Chondrocyte (in vitro differentiated cells): ENCODE results near the gene LRFN2. TPM values are rescaled to one million over a fixed set of nuclear protein-coding genes. Genes with fewer than 3 reads are reported as not detected.

Experiments used
- DNase-seq: peaks from one replicate; pipeline ENCODE4 v3.0.0; 2021; ENCODE audit warnings: mixed read lengths, low spot score
- H3K27ac Mint-ChIP-seq: one replicate; pipeline ENCODE4 v1.8.0; 2021; ENCODE audit warnings: mild to moderate bottlenecking, moderate library complexity, mixed read lengths; ENCODE audit not compliant: unreplicated experiment
- H3K27me3 Mint-ChIP-seq: 2 replicates; pipeline ENCODE4 v1.8.0; 2021; ENCODE audit warnings: low read depth, mixed read lengths
- H3K36me3 Mint-ChIP-seq: 2 replicates; pipeline ENCODE4 v1.8.0; 2021; ENCODE audit warnings: low read depth, mixed read lengths
- H3K4me1 Mint-ChIP-seq: 2 replicates; pipeline ENCODE4 v1.8.0; 2021; ENCODE audit warnings: low read depth, mild to moderate bottlenecking, mixed read lengths
- H3K4me3 Mint-ChIP-seq: one replicate; pipeline ENCODE4 v1.8.0; 2021; ENCODE audit warnings: mild to moderate bottlenecking, moderate library complexity, mixed read lengths; ENCODE audit not compliant: unreplicated experiment
- H3K9me3 Mint-ChIP-seq: 2 replicates; pipeline ENCODE4 v1.8.0; 2021; ENCODE audit warnings: low read depth, mixed read lengths
- CTCF ChIP-seq: fragments of 200-600 bp; sonication (generic); IDR thresholded peaks from 2 replicates; pipeline ENCODE4 v1.5.0; 2021; ENCODE audit warnings: antibody characterized with exemption, mild to moderate bottlenecking, moderate library complexity
- total RNA-seq: library from RNA; stranded (reverse); gene quantifications from 3 replicates; pipeline ENCODE4 v1.2.1, GENCODE V29; 2021

LRFN2 gene
- total RNA-seq, 1 donor from 2014 or later: 0.05 TPM

- peaks cover 48% of the 10 kb centered on the region for H3K27me3 Mint-ChIP-seq
- no peak for TF ChIP-seq CTCF
- no peak overlapping the region for H3K4me3 Mint-ChIP-seq
- H3K9me3 Mint-ChIP-seq: no peaks in the 10 kb centered on the region
- no peaks in the 10 kb centered on the region for H3K4me1 Mint-ChIP-seq
- DNase-seq: no peak
- H3K36me3 Mint-ChIP-seq: no peaks in the 10 kb centered on the region
- no peak overlapping the region for H3K27ac Mint-ChIP-seq
These were observed 44.0 kb downstream of the LRFN2 start for GRCh38 chr6:40543146-40543545.

DNA sequence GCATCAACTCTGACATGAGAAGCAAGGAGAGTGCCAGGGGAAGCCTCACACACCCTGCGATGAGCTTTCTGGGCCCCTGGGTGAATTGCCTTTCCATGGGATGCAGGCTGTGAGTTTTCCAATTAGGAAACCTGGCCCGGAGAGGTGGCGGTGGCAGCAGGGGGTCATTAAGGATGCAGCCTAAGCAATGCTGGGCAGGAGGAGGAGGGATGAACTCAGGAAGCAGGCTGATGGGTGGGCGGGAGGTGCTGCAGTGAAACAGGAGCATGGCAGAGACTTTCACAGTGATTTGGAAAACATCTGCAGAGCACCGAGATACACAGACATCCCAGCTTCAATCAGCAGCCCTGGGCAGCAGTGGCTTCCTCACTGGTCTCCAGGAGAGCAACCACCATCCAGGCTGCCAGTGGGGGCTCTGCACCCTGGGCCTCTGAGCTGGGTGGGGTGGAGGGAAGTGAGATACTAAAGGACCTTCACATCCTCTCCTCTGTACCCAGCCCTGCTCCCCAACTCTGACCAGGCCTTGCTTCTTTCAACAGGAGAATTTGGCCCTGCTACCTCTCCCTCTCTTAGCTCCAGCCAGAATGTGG, 44.9 kb downstream of the LRFN2 start:
- Mint-ChIP-seq H3K9me3 (no peaks in the 10 kb centered on the region), H3K4me1 (no peaks in the 10 kb centered on the region), H3K36me3 (no peaks in the 10 kb centered on the region), H3K4me3 (no peak overlapping the region), H3K27me3 (peaks cover 48% of the 10 kb centered on the region), H3K27ac (no peak overlapping the region)
- TF ChIP-seq CTCF: no peak
- DNase-seq: no peak

- H3K27me3 Mint-ChIP-seq: peaks cover 48% of the 10 kb centered on the region
These were observed 45.5 kb downstream of the LRFN2 start for GRCh38 chr6:40541556-40542174.

DNA sequence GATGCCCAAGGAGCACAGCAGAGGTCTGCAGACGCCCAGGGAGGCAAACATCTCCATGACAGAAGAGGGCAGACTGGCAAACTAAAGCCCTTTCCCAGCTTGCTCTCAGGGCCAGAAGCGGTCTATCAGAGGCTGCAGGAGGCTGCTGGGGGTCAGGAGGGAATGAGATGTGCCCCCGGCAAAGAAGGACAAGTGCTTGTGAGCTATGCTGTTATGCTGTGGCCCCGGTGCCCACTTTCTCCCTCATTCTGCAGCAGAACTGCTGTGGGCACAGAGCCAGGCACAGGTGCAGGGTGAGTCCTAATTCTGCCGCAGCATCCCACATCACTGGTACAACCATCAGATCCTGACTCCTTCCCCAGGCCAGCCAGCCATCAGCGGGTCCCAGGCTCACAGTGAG, 46.4 kb downstream of the LRFN2 start:
- H3K27me3 Mint-ChIP-seq: peaks cover 50% of the 10 kb centered on the region
- H3K4me3 Mint-ChIP-seq: no peak overlapping the region
- H3K27ac Mint-ChIP-seq: no peak overlapping the region
- H3K36me3 Mint-ChIP-seq: no peaks in the 10 kb centered on the region
- H3K9me3 Mint-ChIP-seq: no peaks in the 10 kb centered on the region
- no peaks in the 10 kb centered on the region for H3K4me1 Mint-ChIP-seq
- DNase-seq: no peak
- no peak for TF ChIP-seq CTCF

More at GRCh38 chr6:40541556-40542174, 45.5 kb downstream of the LRFN2 start:
- no peak for DNase-seq
- H3K27ac Mint-ChIP-seq: no peak overlapping the region
- no peaks in the 10 kb centered on the region for H3K36me3 Mint-ChIP-seq
- no peak for TF ChIP-seq CTCF
- no peaks in the 10 kb centered on the region for H3K9me3 Mint-ChIP-seq
- H3K4me3 Mint-ChIP-seq: no peak overlapping the region
- no peaks in the 10 kb centered on the region for H3K4me1 Mint-ChIP-seq

DNA sequence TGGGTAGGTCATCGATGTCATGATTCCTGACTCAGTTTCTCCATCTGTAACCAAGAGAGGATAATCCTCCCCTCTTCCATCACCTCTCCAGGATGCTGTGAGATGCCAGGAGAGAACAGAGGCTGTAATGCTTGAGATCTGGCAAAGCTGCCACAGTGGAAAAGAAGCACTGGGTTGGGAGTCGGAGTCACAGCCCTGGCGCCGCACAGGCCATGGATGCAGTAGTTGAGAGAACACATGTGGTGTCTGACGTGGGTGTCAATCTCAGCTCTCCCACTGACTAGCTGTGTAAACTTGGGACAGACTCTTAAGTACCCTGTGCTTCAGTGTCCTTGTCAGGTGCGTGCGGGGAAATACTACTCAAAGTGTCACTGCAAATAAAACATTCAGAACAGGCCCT, 47.3 kb downstream of the LRFN2 start:
- Mint-ChIP-seq H3K27ac (no peak overlapping the region), H3K4me3 (no peak overlapping the region), H3K27me3 (peaks cover 53% of the 10 kb centered on the region), H3K4me1 (no peaks in the 10 kb centered on the region), H3K36me3 (no peaks in the 10 kb centered on the region), H3K9me3 (no peaks in the 10 kb centered on the region)
- no peak for TF ChIP-seq CTCF
- DNase-seq: no peak
